Stimulated activated CD4-positive, alpha-beta T cell treated with anti-CD3 and anti-CD28 coated beads, Interleukin-2, amount 100 ng/mL, for 48 hours (primary cell): ENCODE results near the gene VCAM1.

ENCODE experiments used
- DNase-seq, 2 donors: peaks; one replicate each; pipeline ENCODE4 v3.0.0-alpha.2; 2020

The VCAM1 gene

GRCh38 chr1:100782473-100783039, 63.0 kb downstream of the VCAM1 start:
- no peak for DNase-seq

GRCh38 chr1:100785470-100786052, 66.0 kb downstream of the VCAM1 start:
- DNase-seq, result no peak

GRCh38 chr1:100786870-100787269, 67.3 kb downstream of the VCAM1 start:
- no peak for DNase-seq
